ENCODE results near the gene CCKAR.
"Not testable (repeated sequence)": the region's sequence is repeated elsewhere in the genome, so short reads cannot be mapped to it uniquely, and the experiment has no call there.

CCKAR gene

GRCh38 chr4:26490111-26490959 lies at the start of gene CCKAR:
CCKAR (minus strand) TSS chr4:26490484; CDS start chr4:26490267, 217 bp downstream.
- no peak for DNase-seq

- DNase-seq, result no peak
Observed at GRCh38 chr4:26533685-26534084, 43.4 kb upstream of the CCKAR start.

- DNase-seq, result no peak
Observed at GRCh38 chr4:26531491-26532116, 41.3 kb upstream of the CCKAR start.

GRCh38 chr4:26530099-26530498 lies 39.8 kb upstream of the CCKAR start:
- no peak for DNase-seq

- DNase-seq, result no peak
Observed at GRCh38 chr4:26529479-26529878, 39.2 kb upstream of the CCKAR start.

- no peak for DNase-seq
Observed at GRCh38 chr4:26525771-26526150, 35.5 kb upstream of the CCKAR start.

GRCh38 chr4:26525136-26525770 lies 35.0 kb upstream of the CCKAR start:
- no peak for DNase-seq

- DNase-seq, result no peak
Observed at GRCh38 chr4:26524011-26524410, 33.7 kb upstream of the CCKAR start.

- no peak for DNase-seq
Observed at GRCh38 chr4:26522478-26522877, 32.2 kb upstream of the CCKAR start.

- no peak for DNase-seq
Observed at GRCh38 chr4:26520728-26521450, 30.6 kb upstream of the CCKAR start.

- DNase-seq, result no peak
Observed at GRCh38 chr4:26515936-26516335, 25.7 kb upstream of the CCKAR start.

GRCh38 chr4:26510334-26510964 lies 20.2 kb upstream of the CCKAR start:
- no peak for DNase-seq

GRCh38 chr4:26509681-26510333 lies 19.5 kb upstream of the CCKAR start:
- no peak for DNase-seq

- DNase-seq, result no peak
Observed at GRCh38 chr4:26507286-26507685, 17.0 kb upstream of the CCKAR start.

- DNase-seq, result no peak
Observed at GRCh38 chr4:26503844-26504243, 13.6 kb upstream of the CCKAR start.

GRCh38 chr4:26503427-26503826 lies 13.1 kb upstream of the CCKAR start:
- no peak for DNase-seq

- DNase-seq, result not testable (repeated sequence)
Observed at GRCh38 chr4:26500565-26500999, 10.3 kb upstream of the CCKAR start.

GRCh38 chr4:26496207-26496783 lies 6.0 kb upstream of the CCKAR start:
- DNase-seq, result no peak

- no peak for DNase-seq
Observed at GRCh38 chr4:26493461-26493860, 3.2 kb upstream of the CCKAR start.

- DNase-seq, result no peak
Observed at GRCh38 chr4:26491449-26492170, 1.3 kb upstream of the CCKAR start.

GRCh38 chr4:26490960-26491284 lies 638 bp upstream of the CCKAR start:
- no peak for DNase-seq
